SU-DHL-6 (cell line): ENCODE data around the gene PDE6A.

ENCODE experiments used
- H2AFZ ChIP-seq: fragments of 200-600 bp; sonication (generic); 2 replicates; pipeline ENCODE4 v1.6.1; 2014; ENCODE audit warnings: low read depth, mild to moderate bottlenecking, moderate library complexity, mixed read lengths, antibody characterized with exemption, low read length; ENCODE audit not compliant: severe bottlenecking
- H3F3A ChIP-seq: fragments of 200-600 bp; shearing (Covaris generic); 2 replicates; pipeline ENCODE4 v1.6.0; 2016; ENCODE audit warnings: antibody characterized with exemption, mild to moderate bottlenecking; ENCODE audit not compliant: insufficient read depth
- H3K27ac ChIP-seq: fragments of 200-600 bp; sonication (generic); 2 replicates; pipeline ENCODE4 v1.5.1; 2016; ENCODE audit warnings: low read depth, mild to moderate bottlenecking, low read length, moderate library complexity, mixed read lengths
- H3K27me3 ChIP-seq: fragments of 200-600 bp; sonication (generic), shearing (Covaris generic); 2 replicates; pipeline ENCODE4 v1.6.0; 2014; ENCODE audit warnings: mild to moderate bottlenecking, low read length
- H3K36me3 ChIP-seq: fragments of 200-600 bp; sonication (generic); 2 replicates; pipeline ENCODE4 v1.6.1; 2014; ENCODE audit warnings: mild to moderate bottlenecking, low read length, mixed read lengths
- H3K4me2 ChIP-seq: fragments of 300-600, 200-600 bp; shearing (Covaris generic), sonication (generic); 2 replicates; pipeline ENCODE4 v1.6.0; 2014; ENCODE audit warnings: low read length, low read depth, mild to moderate bottlenecking; ENCODE audit not compliant: poor library complexity, severe bottlenecking
- H3K4me3 ChIP-seq: fragments of 200-600 bp; sonication (generic); 2 replicates; pipeline ENCODE4 v1.5.1; 2014; ENCODE audit warnings: antibody characterized with exemption, low read length, mild to moderate bottlenecking, mixed read lengths; ENCODE audit not compliant: insufficient read depth, poor library complexity, severe bottlenecking
- H3K79me2 ChIP-seq: fragments of 200-600 bp; sonication (generic); 2 replicates; pipeline ENCODE4 v1.6.1; 2014; ENCODE audit warnings: mild to moderate bottlenecking, low read length, moderate library complexity; ENCODE audit not compliant: insufficient read depth
- H3K9ac ChIP-seq: fragments of 200-600 bp; sonication (generic); 2 replicates; pipeline ENCODE4 v1.7.0; 2014; ENCODE audit warnings: mild to moderate bottlenecking, low read length
- H3K9me2 ChIP-seq: fragments of 200-600 bp; sonication (generic); replicated peaks from 2 replicates; pipeline ENCODE4 v1.6.1; 2014; ENCODE audit warnings: low read length; ENCODE audit not compliant: insufficient read depth
- H3K9me3 ChIP-seq: fragments of 200-600 bp; sonication (generic); 2 replicates; pipeline ENCODE4 v1.6.1; 2014; ENCODE audit warnings: low read length, mixed read lengths; ENCODE audit not compliant: insufficient read depth
- H4K20me1 ChIP-seq: fragments of 200-600 bp; sonication (generic); 2 replicates; pipeline ENCODE4 v1.6.1; 2014; ENCODE audit warnings: low read depth, mild to moderate bottlenecking, antibody characterized with exemption, low read length, moderate library complexity, mixed read lengths
- EZH2phosphoT487 ChIP-seq: fragments of 200-600 bp; sonication (generic), shearing (Covaris generic); conservative IDR thresholded peaks from 2 replicates; pipeline ENCODE4 v1.6.1; 2018; ENCODE audit warnings: mild to moderate bottlenecking, antibody characterized with exemption, low read length, moderate library complexity, mixed read lengths
- TF ChIP-seq, protein P1 (sequence below): fragments of 200-600 bp; sonication (generic); IDR thresholded peaks from one replicate; pipeline ENCODE4 v1.5.1; 2017; ENCODE audit warnings: antibody characterized with exemption, mild to moderate bottlenecking, low read length, moderate library complexity; ENCODE audit not compliant: insufficient read depth, poor library complexity, severe bottlenecking

Gene PDE6A

DNA sequence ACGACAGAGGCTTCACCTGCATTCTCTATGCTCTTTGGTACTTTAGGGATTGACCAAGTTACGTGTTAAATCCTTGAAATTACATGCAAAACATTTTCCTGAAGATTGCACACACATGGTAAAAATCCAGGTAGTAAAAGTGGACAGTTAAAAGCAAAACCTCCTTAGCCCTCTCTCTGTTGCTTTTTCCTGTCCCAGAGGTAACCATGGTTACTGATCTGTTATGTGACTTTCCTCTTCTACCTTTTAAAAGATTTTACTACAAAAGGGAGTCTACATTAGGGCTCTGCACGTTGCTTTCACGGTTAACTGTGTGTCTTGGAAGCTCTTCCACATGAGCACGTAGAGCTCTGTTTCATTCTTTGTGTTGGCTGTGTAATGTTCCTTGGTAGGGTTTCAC is 117.5 kb downstream of the PDE6A start:
- Histone ChIP-seq H3K9me3 (no peaks in the 10 kb centered on the region), H3K4me3 (no peak overlapping the region), H3K9ac (no peak overlapping the region), H4K20me1 (no peaks in the 10 kb centered on the region), H3K4me2 (no peak overlapping the region), H3K79me2 (no peaks in the 10 kb centered on the region), H3K36me3 (no peaks in the 10 kb centered on the region), H3K9me2 (no peaks in the 10 kb centered on the region), H3K27ac (no peak overlapping the region), H3K27me3 (no peaks in the 10 kb centered on the region), H3F3A (no peaks in the 10 kb centered on the region), H2AFZ (no peak overlapping the region)
- no peak for TF ChIP-seq EZH2phosphoT487
- TF ChIP-seq, protein P1, sequence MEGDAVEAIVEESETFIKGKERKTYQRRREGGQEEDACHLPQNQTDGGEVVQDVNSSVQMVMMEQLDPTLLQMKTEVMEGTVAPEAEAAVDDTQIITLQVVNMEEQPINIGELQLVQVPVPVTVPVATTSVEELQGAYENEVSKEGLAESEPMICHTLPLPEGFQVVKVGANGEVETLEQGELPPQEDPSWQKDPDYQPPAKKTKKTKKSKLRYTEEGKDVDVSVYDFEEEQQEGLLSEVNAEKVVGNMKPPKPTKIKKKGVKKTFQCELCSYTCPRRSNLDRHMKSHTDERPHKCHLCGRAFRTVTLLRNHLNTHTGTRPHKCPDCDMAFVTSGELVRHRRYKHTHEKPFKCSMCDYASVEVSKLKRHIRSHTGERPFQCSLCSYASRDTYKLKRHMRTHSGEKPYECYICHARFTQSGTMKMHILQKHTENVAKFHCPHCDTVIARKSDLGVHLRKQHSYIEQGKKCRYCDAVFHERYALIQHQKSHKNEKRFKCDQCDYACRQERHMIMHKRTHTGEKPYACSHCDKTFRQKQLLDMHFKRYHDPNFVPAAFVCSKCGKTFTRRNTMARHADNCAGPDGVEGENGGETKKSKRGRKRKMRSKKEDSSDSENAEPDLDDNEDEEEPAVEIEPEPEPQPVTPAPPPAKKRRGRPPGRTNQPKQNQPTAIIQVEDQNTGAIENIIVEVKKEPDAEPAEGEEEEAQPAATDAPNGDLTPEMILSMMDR = no peak

DNA sequence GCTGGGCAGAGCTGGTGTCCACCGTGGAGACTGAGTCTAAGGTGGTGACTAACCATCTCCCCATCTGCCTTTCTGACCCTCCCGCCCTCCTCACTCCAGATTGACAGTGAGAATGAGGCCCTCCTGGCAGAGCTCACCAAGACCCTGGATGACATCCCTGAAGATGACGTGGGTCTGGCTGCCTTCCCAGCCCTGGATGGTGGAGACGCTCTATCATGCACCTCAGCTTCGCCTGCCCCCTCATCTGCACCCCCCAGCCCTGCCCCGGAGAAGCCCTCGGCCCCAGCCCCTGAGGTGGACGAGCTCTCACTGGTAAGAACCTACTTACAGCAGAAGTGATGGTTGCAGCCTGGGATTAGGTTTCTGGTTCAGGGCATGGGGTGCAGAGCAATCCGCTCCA is 118.0 kb downstream of the PDE6A start:
- no peak overlapping the region for H3K4me2 ChIP-seq
- H3K9ac ChIP-seq = no peak overlapping the region
- no peaks in the 10 kb centered on the region for H3K9me3 ChIP-seq
- H2AFZ ChIP-seq = no peak overlapping the region
- H3K27ac ChIP-seq = no peak overlapping the region
- H3K9me2 ChIP-seq = no peaks in the 10 kb centered on the region
- H3K27me3 ChIP-seq = no peaks in the 10 kb centered on the region
- H3K79me2 ChIP-seq = no peaks in the 10 kb centered on the region
- no peak overlapping the region for H3K4me3 ChIP-seq
- no peaks in the 10 kb centered on the region for H3K36me3 ChIP-seq
- no peaks in the 10 kb centered on the region for H4K20me1 ChIP-seq
- TF ChIP-seq, protein P1 = no peak
- no peak for TF ChIP-seq EZH2phosphoT487
- H3F3A ChIP-seq = no peaks in the 10 kb centered on the region

DNA sequence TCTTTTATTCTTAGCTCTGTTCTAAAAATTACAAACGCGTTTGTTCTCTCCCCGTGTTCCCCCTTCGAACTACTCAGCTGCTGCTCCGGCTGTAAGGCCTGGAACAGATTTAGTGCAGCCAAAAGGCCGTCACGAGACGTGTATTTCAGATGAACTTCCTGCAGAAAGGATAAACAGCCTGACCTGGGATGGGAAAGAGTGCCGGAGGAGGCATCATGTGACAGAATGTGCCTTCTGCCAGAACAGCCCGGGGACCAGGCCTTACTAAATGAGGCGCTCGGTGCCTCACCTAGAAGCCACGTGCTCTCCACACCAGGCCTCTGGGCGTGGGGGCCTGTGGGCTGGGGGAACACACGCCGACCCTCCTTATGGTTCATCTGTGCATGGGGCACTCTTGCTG is 119.7 kb downstream of the PDE6A start:
- H3K27ac ChIP-seq = no peak overlapping the region
- no peaks in the 10 kb centered on the region for H3K9me2 ChIP-seq
- no peaks in the 10 kb centered on the region for H4K20me1 ChIP-seq
- H3K79me2 ChIP-seq = 0 out of 2 replicates have a peak, but pooled peaks cover 2% of the 10 kb centered on the region
- no peak overlapping the region for H3K4me2 ChIP-seq
- H3K27me3 ChIP-seq = no peaks in the 10 kb centered on the region
- no peak overlapping the region for H3K4me3 ChIP-seq
- H3K9ac ChIP-seq = no peak overlapping the region
- no peak overlapping the region for H2AFZ ChIP-seq
- no peak for TF ChIP-seq EZH2phosphoT487
- TF ChIP-seq, protein P1 = no peak
- no peaks in the 10 kb centered on the region for H3K9me3 ChIP-seq
- H3F3A ChIP-seq = no peaks in the 10 kb centered on the region
- no peaks in the 10 kb centered on the region for H3K36me3 ChIP-seq
